Measurements from ENCODE around the gene ARSB.

The ARSB gene

GRCh38 chr5:79031485-79031867 is 46.4 kb upstream of the ARSB start:
- no peaks in the 10 kb centered on the region for H3K9me2 ChIP-seq (replicated peaks; ENCODE audit: insufficient read depth, low read length)
- no peaks in the 10 kb centered on the region for H3K27me3 ChIP-seq (replicated peaks; ENCODE audit: insufficient read depth, low read length)
- no peaks in the 10 kb centered on the region for H3K4me1 ChIP-seq (ENCODE audit: low read length)
- H3K9me3 ChIP-seq (replicated peaks; ENCODE audit: insufficient read depth, low read length) = no peaks in the 10 kb centered on the region
- H3K4me3 ChIP-seq (ENCODE audit: low read length) = no peak overlapping the region
- H3K4me2 ChIP-seq (ENCODE audit: low read depth, low read length) = no peak overlapping the region
- no peak overlapping the region for H3K9ac ChIP-seq (ENCODE audit: low read length)
- H3K79me2 ChIP-seq (ENCODE audit: low read length) = no peaks in the 10 kb centered on the region
- TF ChIP-seq EZH2phosphoT487 (IDR thresholded peaks at IDR 0.05; ENCODE audit: low read length) = no peak
- TF ChIP-seq EZH2 (optimal IDR thresholded peaks at IDR 0.05; ENCODE audit: low read depth, low read length) = no peak
- no peak for TF ChIP-seq CTCF (IDR thresholded peaks at IDR 0.05; ENCODE audit: low read length)
- no peak for DNase-seq
- H3F3A ChIP-seq (ENCODE audit: insufficient read depth, low read length) = no peaks in the 10 kb centered on the region
- no peak overlapping the region for H3K27ac ChIP-seq (ENCODE audit: low read length)
- no peaks in the 10 kb centered on the region for H3K36me3 ChIP-seq (replicated peaks; ENCODE audit: insufficient read depth, low read length)
- no peaks in the 10 kb centered on the region for H4K20me1 ChIP-seq (ENCODE audit: insufficient read depth, low read length)
- H2AFZ ChIP-seq (ENCODE audit: low read length) = no peak overlapping the region

GRCh38 chr5:79030663-79031484 is 45.8 kb upstream of the ARSB start:
- H3K4me1 ChIP-seq (ENCODE audit: low read length) = no peaks in the 10 kb centered on the region
- no peaks in the 10 kb centered on the region for H3K27me3 ChIP-seq (replicated peaks; ENCODE audit: insufficient read depth, low read length)
- no peak overlapping the region for H3K9ac ChIP-seq (ENCODE audit: low read length)
- H3K9me2 ChIP-seq (replicated peaks; ENCODE audit: insufficient read depth, low read length) = no peaks in the 10 kb centered on the region
- no peaks in the 10 kb centered on the region for H3F3A ChIP-seq (ENCODE audit: insufficient read depth, low read length)
- no peak for DNase-seq
- no peak overlapping the region for H3K27ac ChIP-seq (ENCODE audit: low read length)
- H3K79me2 ChIP-seq (ENCODE audit: low read length) = no peaks in the 10 kb centered on the region
- H3K4me2 ChIP-seq (ENCODE audit: low read depth, low read length) = no peak overlapping the region
- H4K20me1 ChIP-seq (ENCODE audit: insufficient read depth, low read length) = no peaks in the 10 kb centered on the region
- TF ChIP-seq EZH2phosphoT487 (IDR thresholded peaks at IDR 0.05; ENCODE audit: low read length) (no peak), CTCF (IDR thresholded peaks at IDR 0.05; ENCODE audit: low read length) (no peak), EZH2 (optimal IDR thresholded peaks at IDR 0.05; ENCODE audit: low read depth, low read length) (no peak)
- no peaks in the 10 kb centered on the region for H3K9me3 ChIP-seq (replicated peaks; ENCODE audit: insufficient read depth, low read length)
- H3K4me3 ChIP-seq (ENCODE audit: low read length) = no peak overlapping the region
- H2AFZ ChIP-seq (ENCODE audit: low read length) = no peak overlapping the region
- no peaks in the 10 kb centered on the region for H3K36me3 ChIP-seq (replicated peaks; ENCODE audit: insufficient read depth, low read length)

GRCh38 chr5:79025054-79025472 is 40.0 kb upstream of the ARSB start:
- Histone ChIP-seq H3K9ac (ENCODE audit: low read length) (no peak overlapping the region), H4K20me1 (ENCODE audit: insufficient read depth, low read length) (no peaks in the 10 kb centered on the region), H3F3A (ENCODE audit: insufficient read depth, low read length) (no peaks in the 10 kb centered on the region), H3K36me3 (replicated peaks; ENCODE audit: insufficient read depth, low read length) (no peaks in the 10 kb centered on the region), H3K4me3 (ENCODE audit: low read length) (no peak overlapping the region), H3K9me3 (replicated peaks; ENCODE audit: insufficient read depth, low read length) (no peaks in the 10 kb centered on the region), H3K27me3 (replicated peaks; ENCODE audit: insufficient read depth, low read length) (no peaks in the 10 kb centered on the region), H3K27ac (ENCODE audit: low read length) (no peak overlapping the region), H3K4me2 (ENCODE audit: low read depth, low read length) (peak overlapping the region; percentile 58; the same call in 1 of the 2 replicates), H3K4me1 (ENCODE audit: low read length) (peaks cover 6% of the 10 kb centered on the region; the same call in 1 of the 2 replicates), H2AFZ (ENCODE audit: low read length) (peak overlapping the region; percentile 44), H3K79me2 (ENCODE audit: low read length) (no peaks in the 10 kb centered on the region), H3K9me2 (replicated peaks; ENCODE audit: insufficient read depth, low read length) (no peaks in the 10 kb centered on the region)
- TF ChIP-seq CTCF (IDR thresholded peaks at IDR 0.05; ENCODE audit: low read length) (peak; percentile 93), EZH2phosphoT487 (IDR thresholded peaks at IDR 0.05; ENCODE audit: low read length) (no peak)
- DNase-seq = peak; percentile 44
